Body of pancreas (tissue), 4 donors: Measurements from ENCODE around the gene PNMA8C.

Experiments used
- POLR2A ChIP-seq, 3 donors: fragments of 450-650 bp; IDR thresholded peaks; one replicate each; pipeline ENCODE4 v1.6.1; 2016; ENCODE audit warnings: antibody characterized with exemption in 3 of 3, mild to moderate bottlenecking in 2 of 3
- TF ChIP-seq, protein P1 (sequence below), 7 experiments: fragments of 450-650 bp in 4 of 7; fragments of 200-600 bp in 3 of 7; sonication (generic) in 3 of 7; IDR thresholded peaks; one replicate each; pipeline ENCODE4 v1.5.1; 2016 to 2019; ENCODE audit warnings: antibody characterized with exemption in 7 of 7

DNA sequence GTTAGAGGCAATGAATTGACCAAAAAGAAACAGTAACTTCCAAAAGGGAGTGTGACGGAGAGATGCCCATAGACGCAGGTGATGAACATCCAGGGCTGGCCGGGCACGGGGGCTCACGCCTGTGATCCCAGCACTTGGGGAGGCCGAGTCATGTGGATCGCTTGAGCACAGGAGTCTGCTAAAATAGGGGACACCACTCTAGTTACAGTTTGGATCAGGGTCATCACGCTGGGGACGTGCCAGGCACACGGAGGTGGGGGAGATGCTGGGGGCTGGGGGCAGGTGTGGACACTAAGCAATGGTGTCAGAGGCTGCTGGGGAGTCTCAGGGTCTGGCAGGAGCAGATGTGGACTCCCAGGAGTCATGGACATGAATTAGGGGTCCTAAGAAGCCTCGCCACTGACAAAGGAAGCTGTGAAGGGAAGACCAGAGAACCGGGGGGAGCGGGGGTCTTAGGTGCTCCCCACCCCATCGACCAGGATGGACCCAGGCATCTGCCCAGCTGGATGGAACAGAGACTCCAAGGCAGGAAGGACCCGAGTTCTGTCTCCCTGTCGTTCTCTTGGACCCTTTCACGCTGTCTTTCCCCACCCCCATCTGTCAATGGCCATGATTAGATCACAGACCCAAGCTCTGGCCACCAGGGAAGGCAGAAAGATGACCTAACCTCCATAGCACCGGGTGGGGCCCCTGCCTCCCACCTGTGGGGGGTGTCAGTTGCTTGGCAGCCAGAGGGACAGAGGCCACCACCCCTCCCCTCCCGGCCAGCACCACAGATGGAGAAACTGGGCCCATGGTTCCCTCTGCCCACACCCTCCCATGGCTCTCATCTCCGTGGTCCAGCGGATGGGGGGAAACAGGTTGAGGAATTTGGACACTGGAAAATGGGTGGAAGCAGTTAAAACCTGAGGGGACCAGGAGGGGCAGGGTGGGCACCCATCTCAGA, 35.0 kb downstream of the PNMA8C start:
- TF ChIP-seq, protein P1, sequence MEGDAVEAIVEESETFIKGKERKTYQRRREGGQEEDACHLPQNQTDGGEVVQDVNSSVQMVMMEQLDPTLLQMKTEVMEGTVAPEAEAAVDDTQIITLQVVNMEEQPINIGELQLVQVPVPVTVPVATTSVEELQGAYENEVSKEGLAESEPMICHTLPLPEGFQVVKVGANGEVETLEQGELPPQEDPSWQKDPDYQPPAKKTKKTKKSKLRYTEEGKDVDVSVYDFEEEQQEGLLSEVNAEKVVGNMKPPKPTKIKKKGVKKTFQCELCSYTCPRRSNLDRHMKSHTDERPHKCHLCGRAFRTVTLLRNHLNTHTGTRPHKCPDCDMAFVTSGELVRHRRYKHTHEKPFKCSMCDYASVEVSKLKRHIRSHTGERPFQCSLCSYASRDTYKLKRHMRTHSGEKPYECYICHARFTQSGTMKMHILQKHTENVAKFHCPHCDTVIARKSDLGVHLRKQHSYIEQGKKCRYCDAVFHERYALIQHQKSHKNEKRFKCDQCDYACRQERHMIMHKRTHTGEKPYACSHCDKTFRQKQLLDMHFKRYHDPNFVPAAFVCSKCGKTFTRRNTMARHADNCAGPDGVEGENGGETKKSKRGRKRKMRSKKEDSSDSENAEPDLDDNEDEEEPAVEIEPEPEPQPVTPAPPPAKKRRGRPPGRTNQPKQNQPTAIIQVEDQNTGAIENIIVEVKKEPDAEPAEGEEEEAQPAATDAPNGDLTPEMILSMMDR (IDR thresholded peaks at IDR 0.05): no peak
- TF ChIP-seq POLR2A (IDR thresholded peaks at IDR 0.05): no peak
